Transverse colon (tissue), 4 donors: ENCODE results near the gene SLC46A1. TPM values are rescaled to one million over a fixed set of nuclear protein-coding genes. Genes with fewer than 3 reads are reported as not detected.

Experiments used
- DNase-seq: peaks from one replicate; pipeline ENCODE4 v3.0.0-alpha.2; 2019
- H3K27ac ChIP-seq, 4 donors: fragments of 200-600 bp; sonication (generic); 2 replicates each; pipeline ENCODE4 v1.5.1; 2016 to 2018; ENCODE audit warnings: inconsistent platforms in 4 of 4
- H3K27me3 ChIP-seq: fragments of 200-600 bp; sonication (generic); 2 replicates; pipeline ENCODE4 v1.5.1; 2017; ENCODE audit warnings: inconsistent platforms
- H3K36me3 ChIP-seq, 4 donors: fragments of 200-600 bp; sonication (generic); 2 replicates each; pipeline ENCODE4 v1.5.1; 2017 to 2019; ENCODE audit warnings: inconsistent platforms in 4 of 4
- H3K4me1 ChIP-seq, 4 donors: fragments of 200-600 bp; sonication (generic); 2 replicates each; pipeline ENCODE4 v1.5.1; 2017 to 2020; ENCODE audit warnings: inconsistent platforms in 4 of 4
- H3K4me3 ChIP-seq, 4 donors: fragments of 200-600 bp; sonication (generic); 1 replicate in 1 of 4; 2 replicates in 3 of 4; pipeline versions ENCODE4 v1.5.1 to v1.6.1; 2017 to 2019; ENCODE audit warnings: inconsistent platforms in 4 of 4
- H3K9me3 ChIP-seq, 2 donors: fragments of 200-600 bp; sonication (generic); 2 replicates each; pipeline ENCODE4 v1.5.1; 2017 to 2019; ENCODE audit warnings: inconsistent platforms in 2 of 2
- CTCF ChIP-seq, 5 experiments: fragments of 200-600 bp in 3 of 5; fragments of 450-650 bp in 2 of 5; sonication (generic) in 3 of 5; IDR thresholded peaks; 1 replicate in 2 of 5; 2 replicates in 3 of 5; pipeline ENCODE4 v1.5.1; 2016 to 2017; ENCODE audit warnings: antibody characterized with exemption in 5 of 5, inconsistent platforms in 3 of 5, mild to moderate bottlenecking in 2 of 5, moderate library complexity in 1 of 5
- EP300 ChIP-seq: sonication (generic); formaldehyde crosslinking; IDR thresholded peaks from one replicate; pipeline ENCODE4 v1.6.1; 2017; ENCODE audit warnings: antibody characterized with exemption, low read depth
- POLR2A ChIP-seq: fragments of 450-650 bp; IDR thresholded peaks from one replicate; pipeline ENCODE4 v1.6.1; 2016; ENCODE audit warnings: antibody characterized with exemption, mild to moderate bottlenecking, moderate library complexity
- POLR2AphosphoS5 ChIP-seq, 3 donors: sonication (generic); formaldehyde crosslinking; IDR thresholded peaks; one replicate each; pipeline ENCODE4 v1.6.1; 2016; ENCODE audit warnings: antibody characterized with exemption in 3 of 3
- WGBS, 2 donors: methylation state at CpG; one replicate each; pipeline ENCODE4 v1.1.5; 2018; ENCODE audit warnings: low coverage in 1 of 2; 5-methylcytosine and 5-hydroxymethylcytosine counted together
- in situ Hi-C, 4 donors: fragments of 200-750 bp; cut with MboI; loops; one replicate each; pipeline versions ENCODE4 v1.15.0 to v1.15.1; 2017; ENCODE audit warnings: low sequenced_read_pairs in 3 of 4, low pct_ligation_motif_present in 1 of 4, low pct_unique_long_range_greater_than_20kb in 1 of 4
- intact Hi-C: fragments of 100-400 bp; cut with DNase I; formaldehyde crosslinking; loops from one replicate; pipeline ENCODE4 v1.15.1; 2023; ENCODE audit warnings: low total_unique reads
- total RNA-seq, 4 donors: library from RNA; depleted of rRNA; stranded (reverse); fragments of >200 nt; gene quantifications; one replicate each; pipeline ENCODE4 v1.1.0, GENCODE V29; 2016

SLC46A1 gene
- total RNA-seq, 4 donors from 2014 or later, result 7.5 to 15.9 (median 11.0) TPM

DNA sequence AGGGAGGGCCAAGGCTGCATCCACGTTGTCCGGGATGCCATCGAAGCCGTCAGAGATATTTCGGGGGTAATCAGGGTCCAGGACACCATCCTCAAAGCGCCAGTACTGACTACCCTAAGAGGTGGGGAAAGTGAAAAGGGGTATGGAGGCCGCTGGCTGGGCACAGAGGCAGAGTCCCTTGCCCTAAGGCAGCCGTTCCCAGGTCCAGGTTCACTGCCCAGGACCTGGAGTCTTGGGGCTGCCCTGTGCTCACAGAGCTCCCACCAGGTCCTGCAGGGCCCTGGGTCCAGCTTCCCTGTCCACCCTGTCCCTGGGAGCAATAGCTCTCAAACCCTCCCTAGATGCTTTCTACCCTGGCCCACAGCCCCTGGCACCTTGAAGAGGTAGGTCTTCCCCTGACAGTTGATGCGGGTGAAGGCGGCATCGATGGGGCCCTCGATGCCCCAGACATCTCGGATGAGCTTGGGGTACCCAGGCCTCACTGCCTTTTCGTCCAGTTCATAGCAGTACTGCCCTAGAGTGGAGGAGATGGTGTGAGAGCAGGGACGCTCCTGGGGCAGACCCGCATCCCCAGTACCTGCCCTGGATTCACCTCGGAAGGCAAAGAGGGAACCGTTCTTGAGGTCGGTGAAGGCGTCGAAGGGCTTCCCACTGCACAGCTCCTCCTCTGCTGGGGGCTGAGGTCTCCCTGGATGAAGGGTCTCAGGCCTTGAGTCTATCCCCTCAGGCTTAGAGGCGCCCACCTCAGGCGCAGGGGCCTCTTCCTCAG is 36.9 kb downstream of the SLC46A1 start:
- in situ Hi-C loops, result no loop called here
- Histone ChIP-seq H3K27me3 (peaks cover 18% of the 10 kb centered on the region), H3K36me3 (no peaks in the 10 kb centered on the region), H3K4me1 (peaks cover 8 to 20% (median 15%) of the 10 kb centered on the region in 4 donors), H3K4me3 (no peak overlapping the region), H3K27ac (no peak overlapping the region), H3K9me3 (no peaks in the 10 kb centered on the region)
- intact Hi-C loops, result no loop called here
- no peak for DNase-seq
- WGBS, 2 donors, result 92% methylated on average over 23 of the region's 23 CpGs; no CpG with 5 or more reads in 1 of the 2 donors
- no peak for TF ChIP-seq EP300
- no peak for TF ChIP-seq POLR2A
- no peak for TF ChIP-seq CTCF (IDR thresholded peaks at IDR 0.05)
- no peak for TF ChIP-seq POLR2AphosphoS5 (IDR thresholded peaks at IDR 0.05)

- DNase-seq, result no peak
- intact Hi-C loops, result no loop called here
- 73 to 100% methylated on average over 1 to 5 of the region's 5 CpGs for WGBS, 2 donors
- Histone ChIP-seq H3K27ac (no peak overlapping the region), H3K4me1 (peaks cover 8 to 20% (median 15%) of the 10 kb centered on the region in 4 donors), H3K4me3 (no peak overlapping the region), H3K36me3 (peaks cover 0 to 6% (median 2%) of the 10 kb centered on the region in 4 donors), H3K27me3 (peaks cover 16% of the 10 kb centered on the region), H3K9me3 (no peaks in the 10 kb centered on the region)
- in situ Hi-C loops, result no loop called here
- TF ChIP-seq POLR2A, result no peak
Measured at GRCh38 chr17:28368306-28368831, 37.6 kb downstream of the SLC46A1 start.

DNA sequence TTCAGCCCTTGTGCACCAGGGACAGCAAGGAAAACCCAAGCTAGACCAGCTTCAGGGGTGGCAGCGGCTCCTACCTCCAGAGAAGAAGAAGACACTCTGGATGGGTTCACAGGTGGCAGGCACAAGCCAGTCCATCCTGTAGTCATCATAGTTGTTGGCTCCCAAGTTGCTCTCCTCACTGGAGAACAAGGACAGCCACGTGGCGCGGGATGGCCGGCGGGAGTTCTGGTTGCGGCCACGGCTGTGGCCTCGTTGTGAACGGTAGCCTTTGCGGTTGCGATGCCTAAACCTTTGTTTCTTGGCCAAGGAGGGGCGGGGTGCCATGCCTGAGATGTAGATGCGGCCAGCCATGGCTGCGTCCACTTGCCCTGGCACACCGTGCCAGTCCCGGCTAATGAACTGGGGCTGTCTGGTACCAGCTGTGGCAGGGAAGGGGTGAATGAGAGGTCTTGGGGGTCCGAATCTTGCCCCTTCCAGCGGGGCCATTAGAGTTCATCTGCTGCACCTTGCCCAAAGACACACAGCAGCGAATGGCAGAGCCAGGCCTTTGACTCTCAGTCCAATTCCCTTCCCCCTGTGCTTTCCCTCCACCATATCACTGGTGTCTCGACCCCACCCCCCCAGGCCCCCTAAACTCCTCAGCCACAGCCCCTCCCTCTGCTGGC is 38.2 kb downstream of the SLC46A1 start:
- peaks cover 0 to 11% (median 2%) of the 10 kb centered on the region in 4 donors for H3K36me3 ChIP-seq
- 89% methylated on average over 10 of the region's 21 CpGs; no CpG with 5 or more reads in 1 of the 2 donors for WGBS, 2 donors
- intact Hi-C loops, result no loop called here

DNA sequence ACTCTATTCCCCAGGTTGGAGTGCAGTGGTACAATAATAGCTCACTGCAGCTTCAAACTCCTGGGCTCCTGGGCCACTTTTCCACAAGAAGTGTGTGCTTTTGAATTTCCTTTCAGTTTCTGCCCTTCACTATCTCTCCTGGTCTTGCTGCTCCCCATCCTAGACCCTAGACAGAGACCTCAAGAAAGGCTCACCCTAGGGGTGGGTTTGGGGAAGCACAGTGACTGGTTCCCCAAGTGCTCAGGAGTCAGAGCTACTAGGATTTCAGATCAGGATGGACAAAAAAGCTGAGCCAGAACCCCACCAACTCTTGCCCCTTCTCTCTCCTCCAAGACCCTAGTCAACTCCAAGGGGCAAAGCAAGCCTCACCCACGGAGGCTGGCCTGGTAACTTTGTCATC is 39.4 kb downstream of the SLC46A1 start:
- Histone ChIP-seq H3K4me1 (peaks cover 0 to 4% (median under 1%) of the 10 kb centered on the region in 4 donors), H3K9me3 (no peaks in the 10 kb centered on the region), H3K4me3 (no peak overlapping the region), H3K27me3 (no peaks in the 10 kb centered on the region), H3K27ac (no peak overlapping the region), H3K36me3 (peaks cover 0 to 22% (median 3%) of the 10 kb centered on the region in 4 donors)
- WGBS, 2 donors, result 53% methylated on average over 1 of the region's 1 CpG; no CpG with 5 or more reads in 1 of the 2 donors
- intact Hi-C loops, result no loop called here
- in situ Hi-C loops, result no loop called here
- TF ChIP-seq POLR2A (no peak), CTCF (IDR thresholded peaks at IDR 0.05) (no peak), EP300 (no peak), POLR2AphosphoS5 (IDR thresholded peaks at IDR 0.05) (no peak)
- no peak for DNase-seq

More for the DNA sequence above, 38.2 kb downstream of the SLC46A1 start:
- H3K9me3 ChIP-seq, result no peaks in the 10 kb centered on the region
- H3K27me3 ChIP-seq, result peaks cover 11% of the 10 kb centered on the region
- TF ChIP-seq POLR2AphosphoS5 (IDR thresholded peaks at IDR 0.05) (no peak), POLR2A (no peak), EP300 (no peak), CTCF (IDR thresholded peaks at IDR 0.05) (no peak)
- DNase-seq, result no peak
- no peak overlapping the region for H3K4me3 ChIP-seq
- H3K4me1 ChIP-seq, result peaks cover 4 to 16% (median 11%) of the 10 kb centered on the region in 4 donors
- no peak overlapping the region for H3K27ac ChIP-seq
- in situ Hi-C loops, result no loop called here
